GM19467 (cell line): ENCODE results near the gene DENND4A.

Source experiments
- ATAC-seq: cut with Tn5 transposase; IDR thresholded peaks from one replicate; pipeline ENCODE4 v1.9.1; 2021; ENCODE audit warnings: mild to moderate bottlenecking, moderate library complexity; ENCODE audit not compliant: unreplicated experiment

Gene DENND4A

DNA sequence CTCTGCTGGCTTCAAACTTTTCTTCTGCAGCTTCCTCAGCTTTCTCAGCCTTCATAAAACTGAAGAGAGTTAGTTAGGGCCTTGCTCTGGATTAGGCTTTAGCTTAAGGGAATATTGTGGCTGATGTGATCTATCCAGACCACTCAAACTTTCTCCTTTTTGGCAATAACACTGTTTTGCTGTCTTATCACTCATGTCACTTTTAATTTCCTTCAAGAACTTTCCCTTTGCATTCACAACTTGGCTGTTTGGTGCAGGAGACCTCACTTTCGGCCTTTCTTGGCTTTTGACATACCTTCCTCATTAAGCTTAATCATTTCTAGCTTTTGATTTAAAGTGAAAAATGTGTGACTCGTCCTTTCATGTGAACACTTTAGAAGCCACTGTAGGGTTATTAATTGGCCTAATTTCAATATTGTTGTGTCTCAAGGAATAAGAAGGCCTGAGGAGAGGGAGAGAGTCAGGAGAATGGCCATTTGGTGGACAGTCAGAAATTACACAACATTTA lies 109.6 kb downstream of the DENND4A start:
- no peak for ATAC-seq

GRCh38 chr15:65680544-65680943 lies 111.5 kb downstream of the DENND4A start:
- ATAC-seq: no peak

GRCh38 chr15:65676123-65676522 lies 116.0 kb downstream of the DENND4A start:
- ATAC-seq: no peak

DNA sequence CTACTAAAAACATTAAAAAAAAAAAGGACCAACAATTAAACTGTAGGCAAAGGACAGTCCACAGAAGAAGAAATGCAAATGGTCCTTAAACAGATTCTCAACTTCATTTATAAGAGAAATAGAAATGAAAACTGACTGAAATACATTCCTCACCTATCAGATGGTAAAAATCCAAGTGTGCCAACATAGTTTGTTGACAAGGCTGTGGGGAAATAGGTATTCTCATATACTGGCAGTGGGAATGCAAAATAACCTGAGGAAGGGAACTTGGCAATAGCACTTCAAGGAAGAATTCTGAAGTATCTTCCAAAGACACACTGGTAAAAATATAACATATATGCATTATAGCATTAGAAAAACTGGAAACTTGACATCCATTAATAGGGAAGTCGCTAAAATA lies 116.5 kb downstream of the DENND4A start:
- no peak for ATAC-seq

DNA sequence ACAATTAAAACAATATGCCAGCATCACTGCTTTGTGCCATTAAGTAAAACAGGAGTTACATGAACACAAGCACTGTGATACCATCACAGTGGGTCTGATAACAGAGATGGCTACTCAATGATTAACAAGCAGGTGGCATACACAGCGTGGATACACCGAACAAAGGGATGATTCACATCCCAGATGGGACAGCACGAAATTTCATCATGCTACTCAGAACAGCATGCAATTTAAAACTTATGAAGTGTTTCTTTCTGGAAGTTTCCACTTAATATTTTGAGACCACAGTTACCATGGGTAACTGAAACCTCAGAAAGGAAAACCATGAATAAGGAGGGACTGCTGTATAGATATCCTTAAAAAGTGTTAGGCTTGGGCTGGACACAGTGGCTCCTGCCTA lies 125.8 kb downstream of the DENND4A start:
- no peak for ATAC-seq

GRCh38 chr15:65663521-65663920 lies 128.6 kb downstream of the DENND4A start:
- ATAC-seq: no peak

DNA sequence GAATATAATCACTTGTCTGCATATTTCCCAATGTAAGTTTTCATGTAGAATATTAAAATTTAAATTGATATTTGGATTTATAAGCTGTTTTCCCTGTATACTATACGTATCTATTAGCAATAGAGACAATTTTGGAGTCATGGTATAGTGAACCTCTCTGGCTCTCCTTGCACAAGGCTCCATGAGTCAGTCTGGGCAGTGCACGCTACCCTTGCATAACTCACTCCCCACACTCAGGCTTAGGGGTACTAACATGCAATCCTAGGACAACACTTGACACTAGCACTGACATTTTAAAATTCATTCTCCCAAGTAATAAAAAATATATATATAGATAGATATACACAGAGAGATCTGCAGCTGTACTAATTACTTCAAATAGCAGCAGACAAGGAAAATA lies 131.2 kb downstream of the DENND4A start:
- ATAC-seq: no peak

GRCh38 chr15:65659502-65660052 lies 132.5 kb downstream of the DENND4A start:
- ATAC-seq: no peak

DNA sequence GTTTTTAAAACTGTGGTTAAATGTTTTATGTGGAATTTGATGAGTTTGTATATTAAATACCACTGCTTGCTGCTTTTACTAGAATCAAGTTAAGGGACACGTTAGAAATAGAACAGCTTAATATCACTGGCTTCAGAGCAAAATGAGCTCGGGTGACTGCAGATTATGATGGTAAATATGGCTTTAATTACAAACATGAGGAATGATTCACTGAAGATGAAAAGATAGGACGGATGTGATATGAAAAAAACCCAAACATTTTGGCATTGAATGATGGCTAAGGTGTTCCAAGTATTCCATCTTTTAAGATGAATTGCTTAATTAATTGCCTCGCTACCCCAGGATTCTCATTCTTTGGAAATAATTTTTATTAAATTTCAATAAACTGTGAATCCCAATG lies 136.6 kb downstream of the DENND4A start:
- ATAC-seq: no peak

DNA sequence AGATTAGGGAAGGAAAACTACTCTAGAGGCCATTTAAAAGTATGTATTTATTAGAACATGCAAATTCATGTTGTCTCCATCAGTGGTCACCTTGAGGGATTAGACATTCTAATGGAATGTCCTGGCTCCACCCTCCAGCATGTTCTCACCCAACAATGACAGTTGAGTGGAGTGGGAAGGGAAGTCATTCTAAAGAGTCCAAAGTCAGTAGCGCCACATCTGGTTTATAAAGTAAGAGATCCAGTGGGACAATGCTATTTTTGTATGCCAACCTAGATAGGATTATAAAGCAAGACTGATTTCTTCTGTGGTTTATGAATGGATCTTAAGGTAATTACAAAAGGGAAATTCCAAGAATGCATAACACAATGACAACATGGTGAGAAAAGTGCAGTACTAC lies 137.1 kb downstream of the DENND4A start:
- ATAC-seq: no peak

DNA sequence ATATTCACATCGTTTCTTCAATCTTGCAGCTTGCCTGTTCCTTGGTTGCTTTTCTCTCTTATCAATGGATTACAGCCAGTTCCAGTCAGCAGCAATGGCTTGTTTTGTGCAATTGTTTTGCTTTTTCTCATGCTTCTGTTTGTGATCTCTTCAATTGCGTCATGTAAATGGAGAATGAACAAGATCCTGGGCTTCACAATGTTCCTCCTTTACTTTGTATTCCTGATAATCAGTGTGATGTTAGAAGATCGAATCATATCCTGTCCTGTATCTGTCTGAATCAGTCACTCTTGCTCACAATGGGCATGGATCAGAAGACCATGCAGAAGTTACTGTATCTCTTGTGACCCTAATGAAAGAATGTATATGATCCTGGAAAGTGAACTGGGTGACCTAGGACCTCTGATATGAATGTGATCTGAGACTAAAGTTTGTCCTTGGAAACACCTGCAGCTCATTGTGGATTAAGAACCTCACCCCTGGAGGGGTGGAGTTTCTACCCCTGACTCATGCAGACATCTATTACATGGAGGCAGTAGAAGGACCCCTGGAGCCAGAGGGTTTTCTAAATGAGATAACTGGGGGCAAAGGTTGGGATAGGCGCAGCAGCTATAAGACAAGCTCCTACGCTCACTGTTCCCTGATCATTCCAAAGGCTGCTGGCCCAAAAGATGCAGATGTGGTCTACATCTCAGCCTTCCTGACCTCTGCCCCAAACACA lies 138.1 kb downstream of the DENND4A start:
- ATAC-seq: no peak

DNA sequence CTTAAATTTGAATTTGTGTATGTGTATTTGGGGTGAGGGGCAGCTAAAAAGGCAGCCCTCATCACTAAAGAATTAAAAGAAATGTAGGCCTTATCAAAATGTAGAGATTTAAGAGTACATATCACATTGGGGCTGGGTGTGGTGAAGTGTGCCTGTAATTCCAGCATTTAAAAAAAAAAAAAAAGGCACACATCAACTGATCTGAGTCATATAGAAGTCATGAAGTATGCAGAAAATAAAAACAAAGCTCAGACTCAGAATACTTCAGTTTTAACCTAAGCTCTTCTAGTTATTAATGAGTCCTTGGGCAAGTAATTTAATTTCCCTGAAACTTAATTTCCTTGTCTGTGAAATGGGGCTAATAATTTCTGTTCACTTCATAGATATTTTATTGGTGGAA lies 138.8 kb downstream of the DENND4A start:
- ATAC-seq: no peak

DNA sequence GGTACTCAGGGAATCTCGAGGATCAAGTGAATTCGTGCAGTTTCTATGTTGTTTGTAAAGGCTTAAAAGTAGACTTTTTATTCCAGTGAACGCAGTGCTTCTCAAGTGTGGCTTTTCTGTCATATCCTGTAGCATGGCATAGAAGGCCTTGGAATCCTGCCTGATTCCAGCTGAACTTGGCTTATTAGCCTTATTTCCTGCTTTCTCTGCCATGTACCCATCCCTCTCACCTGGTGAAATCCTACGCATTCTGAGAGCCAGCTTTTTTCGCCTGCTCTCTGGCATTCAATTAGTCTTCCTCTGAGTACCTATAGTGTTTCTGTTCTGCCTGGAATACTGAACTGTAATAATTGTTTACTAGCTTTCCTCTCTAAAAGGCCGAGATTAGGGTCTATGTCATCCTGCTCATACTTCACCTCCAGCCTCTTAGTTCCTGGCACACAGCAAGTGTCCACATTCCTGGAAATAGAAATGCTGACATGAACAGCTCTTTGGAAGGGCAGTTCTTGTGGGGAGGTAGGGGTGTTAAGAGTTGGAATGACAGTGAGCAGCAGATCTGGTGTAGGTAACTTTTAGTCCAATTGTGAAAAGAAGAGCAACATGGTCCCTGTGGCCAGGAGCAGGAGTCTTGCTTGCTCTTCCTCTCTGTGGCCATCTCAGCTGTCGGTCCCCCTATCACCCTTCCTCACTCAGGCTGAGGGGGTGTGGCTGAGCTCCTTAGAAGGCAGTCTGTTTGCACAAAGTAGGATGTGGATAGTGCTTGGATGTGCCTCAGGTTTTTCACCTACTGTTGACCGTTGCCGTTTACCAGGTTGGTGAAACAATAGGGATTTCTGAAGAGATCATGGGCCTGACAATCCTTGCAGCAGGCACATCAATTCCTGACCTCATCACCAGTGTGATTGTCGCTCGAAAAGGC lies 140.0 kb downstream of the DENND4A start:
- no peak for ATAC-seq

DNA sequence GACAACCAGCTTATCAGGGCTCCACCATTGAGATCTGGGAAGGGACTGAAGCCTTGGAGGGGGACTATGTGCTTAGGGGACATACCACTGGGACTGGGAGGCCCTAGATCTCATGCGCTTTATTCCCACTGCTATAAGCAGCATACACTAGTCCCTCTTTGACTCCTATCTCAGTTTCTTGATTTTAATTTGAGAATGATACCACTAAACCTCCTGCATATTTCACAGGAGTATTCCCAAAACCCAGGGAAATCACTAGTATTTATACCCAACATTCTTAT lies 141.1 kb downstream of the DENND4A start:
- no peak for ATAC-seq

DNA sequence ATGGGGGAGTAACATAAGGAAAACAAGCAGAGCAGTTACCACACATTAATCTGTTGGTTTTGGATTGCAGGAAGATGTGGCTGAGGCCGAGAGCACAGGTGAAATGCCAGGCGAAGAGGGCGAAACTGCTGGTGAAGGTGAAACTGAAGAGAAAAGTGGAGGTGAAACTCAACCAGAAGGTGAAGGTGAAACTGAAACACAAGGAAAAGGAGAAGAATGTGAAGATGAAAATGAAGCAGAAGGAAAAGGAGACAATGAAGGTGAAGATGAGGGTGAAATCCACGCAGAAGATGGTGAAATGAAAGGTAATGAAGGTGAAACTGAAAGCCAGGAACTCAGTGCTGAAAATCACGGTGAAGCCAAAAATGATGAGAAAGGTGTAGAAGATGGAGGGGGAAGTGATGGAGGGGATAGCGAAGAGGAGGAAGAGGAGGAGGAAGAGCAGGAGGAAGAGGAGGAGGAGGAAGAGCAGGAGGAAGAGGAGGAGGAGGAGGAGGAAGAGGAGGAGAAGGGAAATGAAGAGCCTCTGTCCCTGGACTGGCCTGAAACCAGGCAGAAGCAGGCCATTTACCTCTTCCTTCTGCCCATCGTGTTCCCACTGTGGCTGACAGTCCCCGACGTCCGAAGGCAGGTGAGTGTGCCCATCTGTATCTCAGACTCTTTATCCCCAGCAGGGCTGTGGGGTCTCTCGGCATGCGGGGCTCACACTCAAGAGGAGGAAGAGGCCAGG lies 141.6 kb downstream of the DENND4A start:
- ATAC-seq: no peak

GRCh38 chr15:65646486-65646885 lies 145.6 kb downstream of the DENND4A start:
- ATAC-seq: no peak

- no peak for ATAC-seq
These were observed 146.7 kb downstream of the DENND4A start for GRCh38 chr15:65645392-65645791.

DNA sequence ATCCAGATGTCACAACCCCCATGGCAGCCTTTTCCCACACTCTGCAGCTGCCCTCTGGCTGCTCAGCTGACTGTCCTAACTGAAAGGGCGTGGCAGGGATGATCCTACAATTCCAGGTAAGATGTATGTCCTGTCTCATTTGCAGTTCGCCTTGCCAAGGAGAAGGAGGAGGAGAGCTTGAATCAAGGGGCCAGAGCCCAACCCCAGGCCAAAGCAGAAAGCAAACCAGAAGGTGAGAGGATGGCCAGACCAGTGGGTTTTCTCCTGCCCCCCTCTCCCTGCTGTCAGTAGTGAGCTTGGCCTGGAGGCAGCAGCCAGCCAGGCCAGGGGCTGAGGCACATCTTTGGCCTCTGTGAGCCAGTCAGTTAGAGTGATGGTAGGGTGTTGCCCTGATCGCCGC lies 147.8 kb downstream of the DENND4A start:
- ATAC-seq: no peak

DNA sequence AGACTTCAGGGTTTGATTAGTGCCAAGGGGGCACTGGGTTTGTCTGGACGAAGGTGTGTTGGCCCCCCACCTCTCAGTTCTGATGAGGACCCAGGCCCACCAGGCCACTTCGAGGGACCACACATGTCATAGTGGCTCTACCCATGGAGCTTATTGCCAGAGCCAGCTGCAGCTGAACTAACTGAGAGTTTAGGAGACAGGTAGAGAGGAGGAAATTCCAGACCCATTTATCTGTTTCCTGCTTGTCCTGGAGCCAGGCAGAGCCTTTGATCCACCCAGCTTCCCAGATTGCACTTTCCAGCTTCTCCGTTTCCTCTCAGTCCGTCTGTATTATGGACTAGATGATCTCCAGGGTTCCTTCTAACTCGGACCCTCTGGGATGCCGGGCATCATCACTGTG lies 149.5 kb downstream of the DENND4A start:
- ATAC-seq: no peak

DNA sequence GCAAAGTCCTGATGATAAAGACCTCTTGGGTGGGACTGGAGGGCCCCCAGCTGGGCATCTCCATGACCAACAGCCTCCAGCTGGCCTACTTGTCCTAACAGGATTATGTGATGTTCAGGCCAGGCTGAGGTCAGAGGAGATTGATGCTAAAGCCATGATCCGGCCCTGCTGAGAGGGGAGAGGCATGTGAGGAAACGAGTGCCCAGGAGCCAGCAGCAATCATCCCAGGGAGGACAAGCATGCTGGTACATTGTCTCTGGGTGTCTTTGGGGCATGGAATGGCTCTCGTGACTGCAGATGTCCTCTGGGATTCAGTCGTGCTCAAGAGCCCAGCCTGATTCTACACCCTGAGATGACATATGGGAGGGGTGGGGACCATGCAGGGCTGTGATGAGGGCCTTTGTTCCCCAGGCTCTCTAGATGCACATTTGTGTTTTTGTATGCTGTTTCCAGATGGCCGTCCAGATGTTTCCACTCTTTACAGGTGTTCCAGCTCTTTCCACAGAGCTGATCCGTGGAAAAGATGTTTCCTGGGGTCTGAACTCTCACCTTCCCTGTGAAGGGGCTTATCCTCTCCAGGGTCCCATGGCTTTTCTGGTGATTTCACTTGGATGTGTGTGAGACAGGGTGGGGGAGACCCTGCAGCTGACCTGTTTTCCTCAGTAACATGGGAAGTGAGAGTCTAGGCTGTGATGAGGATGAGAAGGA lies 150.2 kb downstream of the DENND4A start:
- no peak for ATAC-seq

DNA sequence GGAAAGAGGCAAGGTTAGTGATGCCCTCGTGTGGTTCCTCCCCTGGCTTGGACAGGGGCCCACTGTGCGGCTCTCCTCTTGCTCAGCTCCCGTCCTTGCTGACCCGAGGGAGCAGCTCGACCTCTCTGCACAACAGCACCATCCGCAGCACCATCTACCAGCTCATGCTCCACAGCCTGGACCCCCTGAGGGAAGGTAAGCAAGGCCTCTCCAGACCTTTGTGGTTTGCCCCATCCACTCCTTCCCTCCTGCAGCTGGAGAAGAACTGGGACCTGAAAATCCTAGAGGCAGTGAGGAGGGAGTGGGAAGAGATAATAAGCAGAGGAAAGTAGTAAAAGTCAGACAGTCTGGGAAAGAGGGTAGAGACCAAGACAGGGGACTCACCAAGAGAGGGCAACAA lies 152.6 kb downstream of the DENND4A start:
- ATAC-seq: no peak
